HL-60 (cell line): ENCODE results near the gene ASTN2.

ENCODE experiments used
- SPI1 ChIP-seq: IDR thresholded peaks from 2 replicates; pipeline ENCODE4 v1.6.1; 2012; ENCODE audit warnings: low read depth, mild to moderate bottlenecking, borderline replicate concordance
- TF ChIP-seq, protein P1 (sequence below): IDR thresholded peaks from one replicate; pipeline ENCODE4 v1.5.1; 2011; ENCODE audit warnings: low read length, control low read depth, inconsistent platforms; ENCODE audit not compliant: insufficient read depth

DNA sequence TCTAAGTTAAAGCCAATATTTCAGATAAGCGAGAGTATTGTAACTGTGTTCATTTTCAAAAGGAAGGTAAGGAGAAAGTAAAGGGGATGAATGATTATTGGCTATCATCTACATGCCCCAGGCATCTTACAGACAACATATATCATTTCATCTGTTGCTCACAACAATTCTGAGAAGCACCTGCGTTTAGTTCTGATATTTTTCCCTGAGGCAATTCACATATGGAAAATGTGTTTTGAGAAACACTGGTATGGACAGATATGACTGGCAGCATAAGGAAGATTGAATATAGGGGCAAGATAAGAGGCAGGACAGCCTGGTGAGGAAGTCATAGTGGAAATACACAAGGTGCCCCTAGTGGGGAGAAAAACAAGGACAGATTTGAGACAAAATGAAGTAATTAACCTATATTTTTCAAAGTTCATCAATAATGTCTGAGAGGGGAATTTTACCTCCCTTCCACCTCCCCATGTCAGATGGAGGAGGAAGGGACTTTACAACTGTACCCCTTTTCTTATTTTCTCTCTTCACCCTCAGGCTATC, 815.4 kb downstream of the ASTN2 start:
- TF ChIP-seq SPI1, result no peak
- TF ChIP-seq, protein P1, sequence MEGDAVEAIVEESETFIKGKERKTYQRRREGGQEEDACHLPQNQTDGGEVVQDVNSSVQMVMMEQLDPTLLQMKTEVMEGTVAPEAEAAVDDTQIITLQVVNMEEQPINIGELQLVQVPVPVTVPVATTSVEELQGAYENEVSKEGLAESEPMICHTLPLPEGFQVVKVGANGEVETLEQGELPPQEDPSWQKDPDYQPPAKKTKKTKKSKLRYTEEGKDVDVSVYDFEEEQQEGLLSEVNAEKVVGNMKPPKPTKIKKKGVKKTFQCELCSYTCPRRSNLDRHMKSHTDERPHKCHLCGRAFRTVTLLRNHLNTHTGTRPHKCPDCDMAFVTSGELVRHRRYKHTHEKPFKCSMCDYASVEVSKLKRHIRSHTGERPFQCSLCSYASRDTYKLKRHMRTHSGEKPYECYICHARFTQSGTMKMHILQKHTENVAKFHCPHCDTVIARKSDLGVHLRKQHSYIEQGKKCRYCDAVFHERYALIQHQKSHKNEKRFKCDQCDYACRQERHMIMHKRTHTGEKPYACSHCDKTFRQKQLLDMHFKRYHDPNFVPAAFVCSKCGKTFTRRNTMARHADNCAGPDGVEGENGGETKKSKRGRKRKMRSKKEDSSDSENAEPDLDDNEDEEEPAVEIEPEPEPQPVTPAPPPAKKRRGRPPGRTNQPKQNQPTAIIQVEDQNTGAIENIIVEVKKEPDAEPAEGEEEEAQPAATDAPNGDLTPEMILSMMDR, result no peak
